Activated T-cell treated with anti-CD3 and anti-CD28 coated beads for 48 hours (primary cell): ENCODE measurements around the gene MACIR.
"Not testable (repeated sequence)": the region's sequence is repeated elsewhere in the genome, so short reads cannot be mapped to it uniquely, and the experiment has no call there.

ENCODE experiments used
- DNase-seq: peaks from one replicate; pipeline ENCODE4 v3.0.0-alpha.2; 2020; ENCODE audit warnings: low read depth

MACIR gene, protein sequence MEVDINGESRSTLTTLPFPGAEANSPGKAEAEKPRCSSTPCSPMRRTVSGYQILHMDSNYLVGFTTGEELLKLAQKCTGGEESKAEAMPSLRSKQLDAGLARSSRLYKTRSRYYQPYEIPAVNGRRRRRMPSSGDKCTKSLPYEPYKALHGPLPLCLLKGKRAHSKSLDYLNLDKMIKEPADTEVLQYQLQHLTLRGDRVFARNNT

DNA sequence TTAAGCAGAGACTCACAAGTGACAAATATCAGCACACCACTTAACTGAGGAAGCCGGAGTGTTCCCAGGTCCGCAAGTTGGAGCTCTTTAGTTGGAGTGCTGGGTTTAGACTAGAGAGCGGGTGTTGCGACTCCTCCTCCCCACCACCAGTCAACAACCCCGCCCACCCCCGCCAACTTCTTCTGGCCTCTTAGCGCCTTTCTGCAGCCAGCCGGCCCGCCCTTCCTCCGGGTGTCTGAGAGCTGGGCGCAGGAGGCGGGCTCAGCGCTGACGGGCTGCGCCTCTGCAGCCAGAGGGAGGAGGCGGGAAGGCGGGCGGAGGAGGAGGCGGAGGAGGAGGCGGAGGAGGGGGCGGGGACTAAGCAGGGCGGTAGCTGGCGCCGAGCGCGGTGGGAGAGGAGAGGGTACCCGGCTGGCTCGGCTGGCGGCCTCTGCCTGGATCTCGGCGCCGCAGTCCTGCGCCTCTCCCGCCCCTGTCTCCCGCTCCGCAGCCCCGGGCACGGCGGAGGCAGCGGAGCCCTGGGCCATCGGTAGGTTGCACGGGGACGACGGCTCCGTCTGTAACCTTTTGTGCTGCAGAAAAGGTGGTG, at the start of gene MACIR:
TSS of gene MACIR (plus strand) at position 396 of the 589 bp plus-strand sequence. CDS start 17,157 bp downstream, outside the sequence.
- DNase-seq, result peak; percentile 87

GRCh38 chr5:103209065-103209464, 49.5 kb upstream of the MACIR start:
- DNase-seq, result no peak

DNA sequence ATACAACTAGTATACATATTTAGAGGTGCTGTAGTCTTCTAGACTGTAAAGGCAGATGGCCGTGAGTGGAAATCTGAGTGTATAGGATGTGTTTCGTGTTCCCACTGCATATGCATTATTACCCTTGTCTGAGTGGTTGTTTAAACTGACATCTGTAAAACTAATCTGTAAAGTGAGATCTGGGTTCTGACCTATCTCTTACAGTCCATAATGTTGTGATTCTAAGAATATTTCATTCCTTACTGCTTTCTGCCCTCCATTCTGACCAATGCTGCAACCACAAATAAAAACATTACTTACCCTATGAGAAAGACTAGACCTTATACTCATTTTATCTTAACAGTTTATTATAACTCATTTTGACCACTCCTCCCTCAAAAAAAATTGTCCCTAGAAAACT, 47.6 kb upstream of the MACIR start:
- DNase-seq, result no peak

- no peak for DNase-seq
Observed at GRCh38 chr5:103211576-103212561, 46.7 kb upstream of the MACIR start.

- DNase-seq, result no peak
Observed at GRCh38 chr5:103216137-103216536, 42.4 kb upstream of the MACIR start.

DNA sequence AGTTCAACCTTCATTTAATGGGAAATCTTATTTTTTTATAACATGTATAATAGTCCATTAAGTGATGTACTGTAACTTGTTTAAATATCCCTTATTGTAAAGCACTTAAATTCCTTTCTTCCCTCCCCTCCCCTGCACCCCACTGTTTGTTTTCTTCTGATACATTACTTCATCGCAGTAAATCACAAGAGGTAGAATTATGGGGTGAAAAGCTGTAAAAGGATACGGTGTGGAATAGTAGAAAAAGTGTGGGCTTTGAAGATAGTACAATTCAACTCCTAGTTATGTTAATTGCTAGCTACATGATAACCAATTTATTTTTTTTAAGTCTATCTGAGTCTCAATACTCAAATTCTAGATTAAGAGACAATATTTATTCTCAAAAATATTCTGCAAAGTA, 41.9 kb upstream of the MACIR start:
- no peak for DNase-seq

DNA sequence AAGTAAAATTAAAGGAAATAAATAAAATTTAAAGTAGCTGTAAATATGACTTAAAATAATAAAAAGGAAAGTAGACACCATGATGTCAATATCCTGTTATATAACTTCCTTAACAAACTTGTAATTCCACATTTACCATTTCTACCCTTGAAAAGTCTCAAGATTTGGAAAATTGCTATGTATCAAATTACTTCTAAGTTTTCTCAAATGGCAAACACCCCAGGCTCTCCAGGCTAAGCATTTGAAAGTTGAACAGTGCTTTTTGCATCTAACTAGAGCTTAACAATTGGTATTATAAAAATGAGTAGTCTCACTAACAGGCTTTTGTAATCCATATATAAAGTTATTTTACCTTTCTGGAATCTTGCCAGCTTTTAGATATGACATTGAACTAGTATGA, 41.5 kb upstream of the MACIR start:
- no peak for DNase-seq

GRCh38 chr5:103218164-103218563, 40.4 kb upstream of the MACIR start:
- no peak for DNase-seq

- not testable (repeated sequence) for DNase-seq
Observed at GRCh38 chr5:103219074-103219473, 39.5 kb upstream of the MACIR start.

- no peak for DNase-seq
Observed at GRCh38 chr5:103223031-103223955, 35.3 kb upstream of the MACIR start.

GRCh38 chr5:103224118-103224893, 34.3 kb upstream of the MACIR start:
- DNase-seq, result no peak

DNA sequence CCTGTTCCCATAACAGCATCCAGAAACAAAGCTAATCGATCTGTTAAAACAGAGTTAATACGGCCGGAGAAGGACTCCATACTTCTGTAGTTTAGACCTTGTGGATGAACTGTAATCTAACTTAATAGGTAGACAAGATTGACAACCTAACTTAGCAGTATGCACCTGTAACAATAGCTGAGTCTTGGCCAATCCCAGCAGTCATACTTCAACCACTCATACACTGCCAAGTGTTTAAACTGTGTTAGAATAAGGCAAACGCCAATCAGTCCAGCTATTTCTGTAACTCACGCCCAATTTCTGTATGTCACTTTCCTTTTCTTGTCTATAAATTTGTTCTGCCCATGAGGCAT, 33.7 kb upstream of the MACIR start:
- no peak for DNase-seq

DNA sequence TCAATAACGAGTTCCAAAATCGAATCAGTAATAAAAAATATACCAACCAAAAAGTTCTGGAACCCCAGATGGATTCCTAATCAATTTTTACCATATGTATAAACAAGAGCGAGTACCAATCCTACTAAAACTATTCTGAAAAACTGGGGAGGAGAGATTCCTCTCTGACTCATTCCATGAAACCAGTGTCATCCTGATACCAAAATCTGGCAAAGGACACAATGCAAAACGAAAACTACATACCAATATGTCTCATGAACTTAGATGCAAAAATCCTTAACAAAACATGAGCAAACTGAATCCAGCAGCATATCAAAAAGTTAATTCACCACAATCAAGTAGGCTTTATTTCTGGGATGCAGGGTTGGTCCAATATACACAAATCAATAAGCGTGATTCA, 30.5 kb upstream of the MACIR start:
- no peak for DNase-seq

DNA sequence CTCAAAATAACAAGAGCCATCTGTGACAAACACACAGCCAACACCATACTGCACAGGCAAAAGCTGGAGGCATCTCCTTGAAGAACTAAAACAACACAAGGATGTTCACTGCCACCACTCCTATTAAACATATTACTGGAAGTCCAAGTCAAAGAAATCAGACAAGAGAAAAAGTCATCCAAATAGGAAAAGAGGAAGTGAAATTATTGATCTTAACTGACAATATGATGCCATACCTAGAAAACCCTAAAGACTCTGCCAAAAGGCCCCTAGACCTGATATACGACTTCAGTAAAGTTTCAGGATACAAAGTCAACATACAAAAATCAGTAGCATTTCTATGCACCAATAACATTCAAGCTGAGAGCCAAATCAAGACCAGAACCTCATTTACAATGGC, 30.0 kb upstream of the MACIR start:
- no peak for DNase-seq

DNA sequence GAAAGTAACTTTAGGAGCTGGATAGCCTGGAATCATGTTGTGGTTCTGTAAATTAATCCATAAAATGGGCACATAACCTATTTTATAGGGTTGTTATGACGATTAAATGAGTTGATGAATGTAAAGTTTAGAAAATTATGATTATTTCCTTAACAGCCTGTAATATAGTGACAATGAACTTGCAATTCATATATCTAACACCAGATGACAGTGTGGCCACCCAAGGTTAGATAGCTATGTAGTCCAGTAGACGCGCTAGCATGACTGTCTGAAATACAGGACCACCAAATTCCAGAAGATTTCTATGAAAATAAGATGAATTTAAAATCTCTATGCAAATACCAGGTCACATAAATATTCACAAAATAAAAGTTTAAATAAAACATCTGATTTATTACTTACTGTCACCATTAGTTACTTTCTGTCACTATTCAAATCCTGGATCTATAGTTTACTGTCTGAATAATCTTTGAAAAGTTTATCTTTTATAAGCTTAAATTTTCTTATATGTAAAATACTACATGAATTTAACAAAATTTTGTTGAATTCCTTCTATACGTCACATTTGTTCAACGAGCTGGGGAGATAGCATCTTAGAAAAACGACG, 26.1 kb upstream of the MACIR start:
- DNase-seq, result no peak

DNA sequence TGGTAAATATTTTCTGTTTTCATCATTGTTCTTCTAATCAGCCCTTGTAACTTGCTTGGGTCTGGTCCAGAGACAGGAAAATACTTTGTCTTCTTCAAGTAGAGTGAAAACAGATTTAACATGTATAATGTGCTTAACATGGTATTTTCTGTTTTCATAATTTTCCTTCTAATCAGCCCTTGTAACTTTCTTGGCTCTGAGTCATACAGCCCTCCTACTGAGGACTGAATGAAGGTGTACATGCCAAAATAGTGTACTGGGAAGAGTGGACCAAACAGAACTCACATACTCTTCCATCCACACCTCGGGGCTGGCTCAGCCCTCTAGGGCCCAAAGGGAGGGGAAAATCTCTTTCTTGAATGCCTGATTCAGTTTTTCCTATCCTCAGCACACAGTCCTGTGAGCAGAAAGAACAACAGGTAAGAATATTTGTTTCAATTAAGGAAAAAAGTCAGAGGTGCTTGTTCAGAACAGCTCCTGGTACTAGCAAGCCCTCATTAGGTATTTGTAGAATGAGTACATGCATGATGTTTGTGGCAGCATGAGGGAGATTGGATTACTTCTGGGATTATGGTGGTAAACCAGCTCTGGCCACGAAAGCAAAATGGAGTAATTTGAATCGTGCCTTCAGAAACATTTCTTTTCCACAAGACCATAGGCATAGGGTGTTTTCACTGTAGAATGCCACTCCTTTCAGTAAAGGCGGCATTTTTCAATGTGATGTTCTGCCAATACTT, 24.2 kb upstream of the MACIR start:
- no peak for DNase-seq

DNA sequence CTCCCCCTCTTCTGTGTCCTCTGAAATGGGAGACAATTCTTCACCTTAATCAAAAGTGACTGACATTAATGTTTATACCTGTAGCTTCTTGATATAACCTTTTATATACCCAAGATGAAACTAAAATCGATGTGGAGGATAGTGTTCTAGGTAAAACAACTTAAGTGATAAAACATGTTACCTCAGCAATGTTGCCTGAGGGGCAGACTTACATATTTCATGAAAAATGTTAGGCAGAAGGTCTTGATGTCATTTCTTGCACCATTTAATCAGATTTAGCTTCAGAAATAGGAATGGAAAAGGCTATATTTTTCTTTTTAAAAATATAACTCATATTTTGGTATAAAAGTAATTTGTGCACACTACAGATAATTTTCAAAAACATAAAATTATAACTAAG, 22.7 kb upstream of the MACIR start:
- DNase-seq, result no peak

GRCh38 chr5:103237778-103238177, 20.8 kb upstream of the MACIR start:
- DNase-seq, result no peak

- DNase-seq, result no peak
Observed at GRCh38 chr5:103243665-103244064, 14.9 kb upstream of the MACIR start.

- DNase-seq, result no peak
Observed at GRCh38 chr5:103244398-103244797, 14.2 kb upstream of the MACIR start.
